ENCODE data around the gene GATAD2A. TPM values are rescaled to one million over a fixed set of nuclear protein-coding genes. Genes with fewer than 3 reads are reported as not detected.

The GATAD2A gene
- total RNA-seq, 4 donors from 2014 or later = 34.9 to 60.5 (median 42.5) TPM

- intact Hi-C loops (cut with DNase I) = loop anchor here (10.0 kb wide), 1 partner anchor 71 kb away; no protein-coding TSS in a partner anchor
- no peak overlapping the region for H3K27ac ChIP-seq (replicated peaks in 1 of 4)
- no peak overlapping the region for H3K4me3 ChIP-seq
- peaks cover 40 to 63% (median 58%) of the 10 kb centered on the region in 4 donors for H3K4me1 ChIP-seq
- peaks cover 0 to 17% (median 6%) of the 10 kb centered on the region in 4 donors for H3K36me3 ChIP-seq
- H3K27me3 ChIP-seq = no peaks in the 10 kb centered on the region
- WGBS = 87% methylated on average over 5 of the region's 5 CpGs
- TF ChIP-seq POLR2AphosphoS5 (IDR thresholded peaks at IDR 0.05) = no peak
- DNase-seq (ENCODE audit: extremely low spot score) = no peak
- H3K9me3 ChIP-seq = no peaks in the 10 kb centered on the region
These were observed 80.5 kb downstream of the GATAD2A start for GRCh38 chr19:19485998-19486290.

- Histone ChIP-seq H3K27ac (replicated peaks in 1 of 4) (no peak overlapping the region), H3K27me3 (no peaks in the 10 kb centered on the region), H3K36me3 (peaks cover 0 to 13% (median 3%) of the 10 kb centered on the region in 4 donors), H3K4me3 (no peak overlapping the region), H3K9me3 (no peaks in the 10 kb centered on the region), H3K4me1 (peaks cover 40 to 63% (median 59%) of the 10 kb centered on the region in 4 donors)
- intact Hi-C loops (cut with DNase I) = loop anchor here (10.0 kb wide), 1 partner anchor 72 kb away; no protein-coding TSS in a partner anchor
- DNase-seq (ENCODE audit: extremely low spot score) = no peak
- WGBS = 83% methylated on average over 3 of the region's 15 CpGs
- TF ChIP-seq POLR2AphosphoS5 (IDR thresholded peaks at IDR 0.05) (no peak), POLR2A (IDR thresholded peaks at IDR 0.05; ENCODE audit: low read depth) (no peak), CTCF (IDR thresholded peaks at IDR 0.05) (no peak), EP300 (IDR thresholded peaks at IDR 0.05) (no peak)
These were observed 81.0 kb downstream of the GATAD2A start for GRCh38 chr19:19486343-19487076.

- peak overlapping the region in 1 of 4 donors; percentile 71 for H3K27ac ChIP-seq (replicated peaks in 1 of 4)
- no peak for DNase-seq (ENCODE audit: extremely low spot score)
- H3K4me3 ChIP-seq = no peak overlapping the region
- TF ChIP-seq POLR2A (IDR thresholded peaks at IDR 0.05; ENCODE audit: low read depth) (no peak), POLR2AphosphoS5 (IDR thresholded peaks at IDR 0.05) (no peak), CTCF (IDR thresholded peaks at IDR 0.05) (no peak), EP300 (IDR thresholded peaks at IDR 0.05) (no peak)
- intact Hi-C loops (cut with DNase I) = loop anchor here (10.0 kb wide), 1 partner anchor 73 kb away; no protein-coding TSS in a partner anchor
- H3K27me3 ChIP-seq = no peaks in the 10 kb centered on the region
- H3K36me3 ChIP-seq = peaks cover 1 to 15% (median 6%) of the 10 kb centered on the region in 4 donors
- H3K9me3 ChIP-seq = no peaks in the 10 kb centered on the region
- WGBS = 71% methylated on average over 7 of the region's 9 CpGs
- H3K4me1 ChIP-seq = peaks cover 40 to 63% (median 59%) of the 10 kb centered on the region in 4 donors
These were observed 81.8 kb downstream of the GATAD2A start for GRCh38 chr19:19487077-19487949.

GRCh38 chr19:19487950-19488874 is 82.7 kb downstream of the GATAD2A start:
- TF ChIP-seq POLR2A (IDR thresholded peaks at IDR 0.05; ENCODE audit: low read depth) (no peak), EP300 (IDR thresholded peaks at IDR 0.05) (no peak), CTCF (IDR thresholded peaks at IDR 0.05) (no peak), POLR2AphosphoS5 (IDR thresholded peaks at IDR 0.05) (no peak)
- H3K4me1 ChIP-seq = peaks cover 40 to 63% (median 53%) of the 10 kb centered on the region in 4 donors
- no peaks in the 10 kb centered on the region for H3K27me3 ChIP-seq
- no peaks in the 10 kb centered on the region for H3K9me3 ChIP-seq
- intact Hi-C loops (cut with DNase I) = loop anchor here (10.0 kb wide), 1 partner anchor 73 kb away; no protein-coding TSS in a partner anchor
- WGBS = 62% methylated on average over 20 of the region's 20 CpGs
- DNase-seq (ENCODE audit: extremely low spot score) = no peak
- H3K4me3 ChIP-seq = no peak overlapping the region
- peak overlapping the region; percentile 56 to 71 (median 62) for H3K27ac ChIP-seq (replicated peaks in 1 of 4)
- H3K36me3 ChIP-seq = peaks cover 7 to 21% (median 13%) of the 10 kb centered on the region in 4 donors

All from esophagus muscularis mucosa (tissue), 4 donors.